IMR-90 (cell line): ENCODE data around the gene MSH5. TPM values are rescaled to one million over a fixed set of nuclear protein-coding genes. Genes with fewer than 3 reads are reported as not detected.

Experiments used
- ATAC-seq: fragments of 200-7000 bp; cut with Tn5 transposase; 2 replicates; pipeline ENCODE4 v1.9.1; 2020; ENCODE audit warnings: low read depth, mild to moderate bottlenecking, moderate library complexity
- BruUV-seq: library from RNA; stranded (reverse); fragments of 400-500 nt; replicated peaks from 2 replicates; lab custom pipeline; 2021; lab: Mats Ljungman, UMichigan
- CTCF ChIA-PET: fragments of 300-600 bp; formaldehyde crosslinking; extraction: SDS; loops from one replicate; lab custom pipeline; 2021; ENCODE audit warnings: antibody characterized with exemption; lab: Yijun Ruan, JAX
- POLR2A ChIA-PET: fragments of 300-600 bp; sonication (Branson Sonifier 250); formaldehyde crosslinking; loops from one replicate; lab custom pipeline; 2022; ENCODE audit warnings: antibody characterized with exemption; ENCODE audit not compliant: unreplicated experiment; lab: Charles Lee
- DNase-seq: peaks from one replicate; pipeline ENCODE4 v3.0.0; 2013
- H2AFZ ChIP-seq: replicated peaks from 2 replicates; pipeline ENCODE3; 2013; ENCODE audit warnings: low read length, mild to moderate bottlenecking; ENCODE audit not compliant: poor library complexity
- H2AK5ac ChIP-seq: 2 replicates; pipeline ENCODE4 v1.6.1; 2013; ENCODE audit warnings: low read depth, low read length, inconsistent platforms
- H2AK9ac ChIP-seq: replicated peaks from 2 replicates; pipeline ENCODE3; 2013; ENCODE audit warnings: mild to moderate bottlenecking, low read depth, low read length, moderate library complexity; ENCODE audit not compliant: poor library complexity
- H2BK120ac ChIP-seq: 2 replicates; pipeline ENCODE4 v1.6.1; 2013; ENCODE audit warnings: low read depth, low read length, inconsistent platforms
- H2BK15ac ChIP-seq: 3 replicates; pipeline ENCODE4 v1.6.1; 2013; ENCODE audit warnings: low read depth, low read length, inconsistent platforms
- H2BK20ac ChIP-seq: 2 replicates; pipeline ENCODE4 v1.6.1; 2013; ENCODE audit warnings: low read depth, mild to moderate bottlenecking, inconsistent platforms, low read length, moderate library complexity
- H2BK5ac ChIP-seq: 2 replicates; pipeline ENCODE4 v1.6.1; 2013; ENCODE audit warnings: mild to moderate bottlenecking, low read depth, low read length, inconsistent platforms; ENCODE audit not compliant: poor library complexity, severe bottlenecking
- H3K14ac ChIP-seq: replicated peaks from 2 replicates; pipeline ENCODE4 v1.6.1; 2013; ENCODE audit warnings: low read depth, low read length, inconsistent platforms
- H3K18ac ChIP-seq: 2 replicates; pipeline ENCODE4 v1.6.1; 2013; ENCODE audit warnings: low read depth, low read length, control low read depth
- H3K23ac ChIP-seq: 2 replicates; pipeline ENCODE4 v1.6.1; 2013; ENCODE audit warnings: low read depth, low read length, inconsistent platforms
- H3K27ac ChIP-seq: 2 replicates; pipeline ENCODE4 v1.5.1; 2013; ENCODE audit warnings: mild to moderate bottlenecking, control low read depth, low read length; ENCODE audit not compliant: insufficient read depth
- H3K27me3 ChIP-seq: 2 replicates; pipeline ENCODE4 v1.6.1; 2013; ENCODE audit warnings: low read length; ENCODE audit not compliant: control insufficient read depth, insufficient read depth
- H3K36me3 ChIP-seq: 2 replicates; pipeline ENCODE4 v1.6.1; 2013; ENCODE audit warnings: low read length, mixed read lengths; ENCODE audit not compliant: control insufficient read depth, insufficient read depth
- H3K4ac ChIP-seq: 2 replicates; pipeline ENCODE4 v1.6.1; 2013; ENCODE audit warnings: low read depth, low read length, inconsistent platforms
- H3K4me1 ChIP-seq: 2 replicates; pipeline ENCODE4 v1.6.1; 2013; ENCODE audit warnings: low read length, mixed read lengths; ENCODE audit not compliant: control insufficient read depth, insufficient read depth
- H3K4me2 ChIP-seq: 2 replicates; pipeline ENCODE4 v1.6.1; 2013; ENCODE audit warnings: low read depth, mild to moderate bottlenecking, control low read depth, low read length, moderate library complexity
- H3K4me3 ChIP-seq: 2 replicates; pipeline ENCODE4 v1.5.1; 2013; ENCODE audit warnings: low read depth, mild to moderate bottlenecking, control low read depth, low read length, moderate library complexity; ENCODE audit not compliant: insufficient read depth
- H3K56ac ChIP-seq: 2 replicates; pipeline ENCODE4 v1.6.1; 2013; ENCODE audit warnings: low read length, inconsistent platforms; ENCODE audit not compliant: insufficient read depth; ENCODE audit errors: extremely low read depth
- H3K79me1 ChIP-seq, 2 experiments: 2 replicates each; pipeline ENCODE4 v1.6.1; 2013; ENCODE audit warnings: low read length in 2 of 2, inconsistent platforms in 1 of 2, low read depth in 1 of 2
- H3K9ac ChIP-seq: 2 replicates; pipeline ENCODE4 v1.6.1; 2013; ENCODE audit warnings: low read depth, low read length, control low read depth
- H3K9me1 ChIP-seq: 2 replicates; pipeline ENCODE4 v1.6.1; 2013; ENCODE audit warnings: low read length, inconsistent platforms; ENCODE audit not compliant: insufficient read depth
- H3K9me3 ChIP-seq: 2 replicates; pipeline ENCODE4 v1.6.1; 2013; ENCODE audit warnings: low read length; ENCODE audit not compliant: control insufficient read depth, insufficient read depth
- H4K20me1 ChIP-seq: 2 replicates; pipeline ENCODE4 v1.6.1; 2013; ENCODE audit warnings: low read length, inconsistent platforms; ENCODE audit not compliant: insufficient read depth
- H4K5ac ChIP-seq: 2 replicates; pipeline ENCODE4 v1.6.1; 2013; ENCODE audit warnings: mild to moderate bottlenecking, low read depth, low read length, control low read depth
- H4K8ac ChIP-seq, 2 experiments: 2 replicates each; pipeline ENCODE4 v1.6.1; 2013; ENCODE audit warnings: low read depth in 2 of 2, low read length in 2 of 2, control low read depth in 1 of 2, inconsistent platforms in 1 of 2
- H4K91ac ChIP-seq: 2 replicates; pipeline ENCODE4 v1.6.1; 2013; ENCODE audit warnings: low read depth, low read length, inconsistent platforms; ENCODE audit not compliant: insufficient read depth
- CEBPB ChIP-seq: IDR thresholded peaks from 2 replicates; pipeline ENCODE4 v1.6.1; 2012; ENCODE audit warnings: low read depth, low read length, improper control_type of control experiment
- MAZ ChIP-seq: IDR thresholded peaks from 2 replicates; pipeline ENCODE4 v1.6.1; 2012; ENCODE audit warnings: low read depth, mild to moderate bottlenecking, low read length, improper control_type of control experiment, moderate library complexity, borderline replicate concordance
- POLR2A ChIP-seq: IDR thresholded peaks from 2 replicates; pipeline ENCODE4 v1.6.1; 2012; ENCODE audit warnings: mild to moderate bottlenecking, low read depth, low read length
- RAD21 ChIP-seq: IDR thresholded peaks from 2 replicates; pipeline ENCODE4 v1.6.1; 2012; ENCODE audit warnings: low read length, improper control_type of control experiment
- SMC3 ChIP-seq: fragments of 150-350 bp; IDR thresholded peaks from 2 replicates; pipeline ENCODE4 v1.6.1; 2016; ENCODE audit warnings: low read depth, mild to moderate bottlenecking, antibody characterized with exemption, low read length, moderate library complexity
- WGBS, 2 experiments: methylation state at CpG; one replicate each; pipeline versions ENCODE4 v1.1.5 to v1.1.7; 2013; ENCODE audit warnings: missing lambda C conversion rate in 2 of 2; ENCODE audit not compliant: insufficient read length in 1 of 2; ENCODE audit errors: extremely low coverage in 2 of 2; 5-methylcytosine and 5-hydroxymethylcytosine counted together
- dilution Hi-C: fragments of 300-500 bp; cut with HindIII; formaldehyde crosslinking; loops from one replicate; pipeline ENCODE4 v1.14.3; 2018; ENCODE audit warnings: low sequenced_read_pairs; ENCODE audit not compliant: unreplicated experiment
- in situ Hi-C: fragments of 300-500 bp; cut with MboI; formaldehyde crosslinking; loops from 3 replicates; pipeline ENCODE4 v1.14.3; 2019; ENCODE audit warnings: low sequenced_read_pairs, inconsistent platforms, mixed read lengths
- intact Hi-C: fragments of 100-400 bp; cut with micrococcal nuclease; formaldehyde crosslinking; loops from 2 replicates; pipeline ENCODE4 v1.10.0; 2022
- polyA plus RNA-seq, 3 experiments: library from polyadenylated mRNA; depleted of rRNA; stranded (reverse); fragments of >200 nt; gene quantifications; 2 replicates each; pipeline ENCODE4 v1.2.3, GENCODE V29; 2012; ENCODE audit warnings: low replicate concordance in 1 of 3
- total RNA-seq: library from RNA; depleted of rRNA; stranded (reverse); fragments of >200 nt; gene quantifications from 2 replicates; pipeline ENCODE4 v1.2.3, GENCODE V29; 2012
- TF ChIP-seq, protein P1 (sequence below): fragments of 150-350 bp; IDR thresholded peaks from 2 replicates; pipeline ENCODE4 v1.6.1; 2017; ENCODE audit warnings: mild to moderate bottlenecking, antibody characterized with exemption, low read length, low read depth

Gene MSH5
- total and polyA plus RNA-seq, 2 of the 4 experiments (the other 2 are of a cell fraction) = 5.6 to 15.7 TPM

DNA sequence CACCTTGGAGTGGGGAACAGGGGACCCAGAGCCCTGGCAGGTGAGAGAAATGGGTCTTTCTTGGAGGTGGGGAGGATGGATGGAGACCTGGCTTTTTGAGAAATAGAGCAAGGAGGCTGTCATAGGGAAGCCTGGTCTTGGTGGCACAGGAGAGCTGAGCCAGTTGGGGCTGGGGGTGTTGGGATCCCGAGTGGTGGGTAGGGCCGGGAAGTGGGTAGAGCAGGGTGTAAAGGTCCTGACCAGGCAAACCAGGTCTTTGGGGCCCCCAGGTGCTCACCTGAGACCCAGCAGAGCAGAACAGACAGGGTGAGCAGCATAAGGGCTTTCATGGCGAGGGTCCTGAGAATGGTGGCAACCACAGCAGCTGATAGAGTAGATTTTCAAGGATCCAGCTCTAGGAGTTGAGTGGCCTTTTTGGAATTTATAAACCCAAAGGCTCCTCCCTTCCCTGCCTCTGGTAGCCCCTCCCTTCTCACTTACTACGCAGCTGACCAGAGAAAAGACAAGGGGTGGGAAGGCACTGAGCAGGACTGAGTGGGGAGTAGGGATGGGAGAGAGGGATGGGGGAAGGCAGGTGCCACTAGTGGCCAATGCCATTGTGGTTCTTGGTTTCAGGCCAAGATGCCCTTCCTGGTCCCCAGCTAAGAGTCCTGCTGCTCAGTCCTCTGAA lies 18.3 kb upstream of the MSH5 start, which contains the start of gene LY6G6C:
LY6G6C (minus strand) TSS at position 396 of the 670 bp plus-strand sequence; CDS start at position 329, 67 bp downstream.
- H3K14ac ChIP-seq = no peak within 1 kb of the TSS
- ChIA-PET CTCF (no interaction called here), POLR2A (no interaction called here)
- no peak within 1 kb of the TSS for H3K23ac ChIP-seq
- H2AFZ ChIP-seq = no peak within 1 kb of the TSS
- in situ Hi-C loops = no loop called here
- H3K4ac ChIP-seq = no peak within 1 kb of the TSS
- H3K4me2 ChIP-seq = no peak within 1 kb of the TSS
- no peak within 1 kb of the TSS for H2BK15ac ChIP-seq
- H4K8ac ChIP-seq = no peak within 1 kb of the TSS
- no peaks in the 10 kb centered on the region for H3K4me1 ChIP-seq
- H3K4me3 ChIP-seq = no peak within 1 kb of the TSS
- TF ChIP-seq RAD21 (no peak), SMC3 (no peak), CEBPB (no peak), POLR2A (no peak), MAZ (no peak)
- TF ChIP-seq, protein P1, sequence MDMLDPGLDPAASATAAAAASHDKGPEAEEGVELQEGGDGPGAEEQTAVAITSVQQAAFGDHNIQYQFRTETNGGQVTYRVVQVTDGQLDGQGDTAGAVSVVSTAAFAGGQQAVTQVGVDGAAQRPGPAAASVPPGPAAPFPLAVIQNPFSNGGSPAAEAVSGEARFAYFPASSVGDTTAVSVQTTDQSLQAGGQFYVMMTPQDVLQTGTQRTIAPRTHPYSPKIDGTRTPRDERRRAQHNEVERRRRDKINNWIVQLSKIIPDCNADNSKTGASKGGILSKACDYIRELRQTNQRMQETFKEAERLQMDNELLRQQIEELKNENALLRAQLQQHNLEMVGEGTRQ = no peak
- no peak within 1 kb of the TSS for H2BK20ac ChIP-seq
- H2BK5ac ChIP-seq = no peak within 1 kb of the TSS
- H3K9me1 ChIP-seq = peaks cover 4% of the 10 kb centered on the region; the same call in 1 of the 2 replicates
- no peaks in the 10 kb centered on the region for H4K20me1 ChIP-seq
- no peaks in the 10 kb centered on the region for H3K9me3 ChIP-seq
- BruUV-seq = no TSS peak
- ATAC-seq (peak; percentile 59), DNase-seq (no peak)
- no peak within 1 kb of the TSS for H4K5ac ChIP-seq
- no peak within 1 kb of the TSS for H4K91ac ChIP-seq
- peaks cover 5% of the 10 kb centered on the region; the same call in 1 of the 2 replicates for H3K36me3 ChIP-seq
- WGBS, 2 experiments = 83% methylated on average over 2 of the region's 4 CpGs; no CpG with 5 or more reads in 1 of the 2 experiments
- no peak within 1 kb of the TSS for H3K9ac ChIP-seq
- H3K79me1 ChIP-seq = no peaks in the 10 kb centered on the region
- H2AK9ac ChIP-seq = no peak within 1 kb of the TSS
- dilution Hi-C loops = no loop called here
- H2AK5ac ChIP-seq = no peak within 1 kb of the TSS; the same call in 1 of the 2 replicates
- H3K27me3 ChIP-seq = peaks cover 2% of the 10 kb centered on the region; the same call in 1 of the 2 replicates
- H2BK120ac ChIP-seq = no peak within 1 kb of the TSS
- no peak within 1 kb of the TSS for H3K27ac ChIP-seq
- H3K56ac ChIP-seq = no peak within 1 kb of the TSS
- H3K18ac ChIP-seq = no peak within 1 kb of the TSS
- intact Hi-C loops = no loop called here
